GM23338 (cell line): ENCODE measurements around the gene TMEM8B. TPM values are rescaled to one million over a fixed set of nuclear protein-coding genes. Genes with fewer than 3 reads are reported as not detected.

Experiments used
- ATAC-seq: fragments of 200-7000 bp; cut with Tn5 transposase; 3 replicates; pipeline ENCODE4 v1.9.1; 2020
- DNase-seq: peaks from one replicate; pipeline ENCODE4 v3.0.0-alpha.2; 2015; ENCODE audit warnings: low spot score
- H2AFZ ChIP-seq: fragments of 200-600 bp; sonication (generic); 2 replicates; pipeline ENCODE4 v1.8.0; 2016; ENCODE audit warnings: antibody characterized with exemption, mild to moderate bottlenecking, moderate library complexity
- H3F3A ChIP-seq: fragments of 200-600 bp; sonication (generic); replicated peaks from 2 replicates; pipeline ENCODE4 v1.8.0; 2017; ENCODE audit warnings: antibody characterized with exemption, mixed run types, low read depth
- H3K27ac ChIP-seq: fragments of 200-600 bp; sonication (generic); 2 replicates; pipeline ENCODE4 v1.6.1; 2016; ENCODE audit warnings: low read depth
- H3K27me3 ChIP-seq: fragments of 200-600 bp; sonication (generic); 2 replicates; pipeline ENCODE4 v1.8.0; 2016; ENCODE audit warnings: mild to moderate bottlenecking, mixed run types, moderate library complexity; ENCODE audit not compliant: insufficient read depth
- H3K36me3 ChIP-seq: fragments of 200-600 bp; sonication (generic); 2 replicates; pipeline ENCODE4 v1.8.0; 2016; ENCODE audit warnings: mild to moderate bottlenecking; ENCODE audit not compliant: insufficient read depth
- H3K4me1 ChIP-seq: fragments of 200-600 bp; sonication (generic); 2 replicates; pipeline ENCODE4 v1.8.0; 2016; ENCODE audit warnings: mild to moderate bottlenecking, moderate library complexity; ENCODE audit not compliant: insufficient read depth
- H3K4me2 ChIP-seq: fragments of 200-600 bp; sonication (generic); 2 replicates; pipeline ENCODE4 v1.7.1; 2017; ENCODE audit warnings: mixed run types
- H3K4me3 ChIP-seq: fragments of 200-600 bp; sonication (generic); 2 replicates; pipeline ENCODE4 v1.6.1; 2016; ENCODE audit warnings: mixed run types
- H3K79me2 ChIP-seq: fragments of 200-600 bp; sonication (generic); replicated peaks from 2 replicates; pipeline ENCODE4 v1.8.0; 2017; ENCODE audit warnings: mild to moderate bottlenecking; ENCODE audit not compliant: insufficient read depth
- H3K9me2 ChIP-seq: fragments of 200-600 bp; sonication (generic); 2 replicates; pipeline ENCODE4 v1.8.0; 2017; ENCODE audit not compliant: insufficient read depth
- H4K20me1 ChIP-seq: fragments of 200-600 bp; sonication (generic); replicated peaks from 2 replicates; pipeline ENCODE4 v1.8.0; 2017; ENCODE audit warnings: mild to moderate bottlenecking; ENCODE audit not compliant: insufficient read depth
- H3K27ac Mint-ChIP-seq: 2 replicates; pipeline ENCODE4 v1.8.0; 2020; ENCODE audit warnings: inconsistent platforms, mild to moderate bottlenecking, moderate library complexity, mixed read lengths
- H3K27me3 Mint-ChIP-seq: 3 replicates; pipeline ENCODE4 v1.8.0; 2022; ENCODE audit warnings: low read depth, mild to moderate bottlenecking, moderate library complexity, mixed read lengths, inconsistent platforms; ENCODE audit not compliant: insufficient read depth, poor library complexity
- H3K36me3 Mint-ChIP-seq: 3 replicates; pipeline ENCODE4 v1.8.0; 2021; ENCODE audit warnings: low read depth, mild to moderate bottlenecking, inconsistent platforms, moderate library complexity, mixed read lengths
- H3K4me1 Mint-ChIP-seq: 3 replicates; pipeline ENCODE4 v1.8.0; 2020; ENCODE audit warnings: mild to moderate bottlenecking, inconsistent platforms, mixed read lengths
- H3K4me3 Mint-ChIP-seq: 3 replicates; pipeline ENCODE4 v1.8.0; 2021; ENCODE audit warnings: moderate library complexity, mild to moderate bottlenecking, inconsistent platforms, mixed read lengths
- H3K9me3 Mint-ChIP-seq: 3 replicates; pipeline ENCODE4 v1.8.0; 2020; ENCODE audit warnings: moderate library complexity, mild to moderate bottlenecking, inconsistent platforms, mixed read lengths
- CTCF ChIP-seq, 2 experiments: fragments of 200-600 bp in 1 of 2; sonication (generic) in 1 of 2; conservative IDR thresholded peaks; 2 replicates each; pipeline versions ENCODE4 v1.5.1 to v1.6.1; 2016 to 2017; ENCODE audit warnings: antibody characterized with exemption in 2 of 2, low read depth in 2 of 2, mild to moderate bottlenecking in 2 of 2, moderate library complexity in 1 of 2
- NANOG ChIP-seq: IDR thresholded peaks from 2 replicates; pipeline ENCODE4 v1.6.1; 2016; ENCODE audit warnings: antibody characterized with exemption, borderline replicate concordance
- REST ChIP-seq: IDR thresholded peaks from one replicate; pipeline ENCODE4 v1.6.1; 2018; ENCODE audit warnings: antibody characterized with exemption; ENCODE audit not compliant: unreplicated experiment
- STAT1 ChIP-seq: IDR thresholded peaks from one replicate; pipeline ENCODE4 v1.6.1; 2016; ENCODE audit warnings: antibody characterized with exemption; ENCODE audit not compliant: unreplicated experiment
- ZNF114 ChIP-seq: fragments of 250-450 bp; sonication (Bioruptor Pico); IDR thresholded peaks from 2 replicates; pipeline ENCODE4 v1.5.0; 2020; ENCODE audit warnings: mild to moderate bottlenecking, moderate library complexity
- ZNF462 ChIP-seq: fragments of 250-450 bp; sonication (Bioruptor Pico); IDR thresholded peaks from 2 replicates; pipeline ENCODE4 v1.5.0; 2020; ENCODE audit warnings: mild to moderate bottlenecking, moderate library complexity
- polyA plus RNA-seq: library from polyadenylated mRNA; unstranded; fragments of >200 nt; fragmentation: Nextera tagmentation; extraction: Ambion mirVana; gene quantifications from 2 replicates; pipeline ENCODE4 v1.2.1, GENCODE V29; 2016
- total RNA-seq: library from RNA; depleted of rRNA; stranded (reverse); fragments of >200 nt; shearing (Covaris generic); gene quantifications from 2 replicates; pipeline ENCODE4 v1.2.3, GENCODE V29; 2014

TMEM8B gene
- total and polyA plus RNA-seq, 2 experiments from 2014 or later = 4.2 to 5.5 TPM

GRCh38 chr9:35793461-35793860, 35.6 kb upstream of the TMEM8B start (continued):
- TF ChIP-seq ZNF462 (no peak), REST (no peak), ZNF114 (no peak)

GRCh38 chr9:35795695-35796094, 33.3 kb upstream of the TMEM8B start:
- no peak overlapping the region for H3K4me3 ChIP-seq
- no peak overlapping the region for H2AFZ ChIP-seq
- H3K9me2 ChIP-seq = no peaks in the 10 kb centered on the region
- no peak overlapping the region for H3K4me2 ChIP-seq
- no peak overlapping the region for H3K27ac Mint-ChIP-seq
- peaks cover 10% of the 10 kb centered on the region; the same call in 2 of the 3 replicates for H3K4me1 Mint-ChIP-seq
- H3K27me3 ChIP-seq = peaks cover 4% of the 10 kb centered on the region; the same call in 1 of the 2 replicates
- peaks cover 6% of the 10 kb centered on the region; the same call in 1 of the 2 replicates for H3K4me1 ChIP-seq
- no peak overlapping the region for H3K27ac ChIP-seq
- H3K4me3 Mint-ChIP-seq = no peak overlapping the region
- no peaks in the 10 kb centered on the region for H3K36me3 ChIP-seq
- no peaks in the 10 kb centered on the region; the same call in 1 of the 2 replicates for H4K20me1 ChIP-seq
- H3K9me3 Mint-ChIP-seq = no peaks in the 10 kb centered on the region
- H3K79me2 ChIP-seq = no peaks in the 10 kb centered on the region
- DNase-seq (no peak), ATAC-seq (no peak)
- TF ChIP-seq NANOG (no peak), ZNF114 (no peak), CTCF (conservative IDR thresholded peaks at IDR 0.05; ENCODE audit: low read depth in 2 of 2) (no peak), STAT1 (no peak)
- H3F3A ChIP-seq = 0 out of 2 replicates have a peak, but pooled peaks cover 3% of the 10 kb centered on the region
- peaks cover 14% of the 10 kb centered on the region for H3K27me3 Mint-ChIP-seq
- H3K36me3 Mint-ChIP-seq = no peaks in the 10 kb centered on the region; the same call in 2 of the 3 replicates
